ENCODE data around the gene MAGEA2. TPM values are rescaled to one million over a fixed set of nuclear protein-coding genes. Genes with fewer than 3 reads are reported as not detected.

The MAGEA2 gene
- total and polyA plus RNA-seq, 2 of the 13 experiments (the other 11 are each of a cell fraction or from before 2014, with no cell fraction given), result 0.05 to 0.15 TPM

GRCh38 chrX:152735860-152736511 lies 17.7 kb downstream of the MAGEA2 start (continued):
- TF ChIP-seq PHF8 (CRISPR knock-in tag; IDR thresholded peaks at IDR 0.05), result no peak
- TF ChIP-seq GPBP1L1 (CRISPR knock-in tag; IDR thresholded peaks at IDR 0.05), result no peak
- TF ChIP-seq JUN (CRISPR knock-in tag; IDR thresholded peaks at IDR 0.05), result no peak

DNA sequence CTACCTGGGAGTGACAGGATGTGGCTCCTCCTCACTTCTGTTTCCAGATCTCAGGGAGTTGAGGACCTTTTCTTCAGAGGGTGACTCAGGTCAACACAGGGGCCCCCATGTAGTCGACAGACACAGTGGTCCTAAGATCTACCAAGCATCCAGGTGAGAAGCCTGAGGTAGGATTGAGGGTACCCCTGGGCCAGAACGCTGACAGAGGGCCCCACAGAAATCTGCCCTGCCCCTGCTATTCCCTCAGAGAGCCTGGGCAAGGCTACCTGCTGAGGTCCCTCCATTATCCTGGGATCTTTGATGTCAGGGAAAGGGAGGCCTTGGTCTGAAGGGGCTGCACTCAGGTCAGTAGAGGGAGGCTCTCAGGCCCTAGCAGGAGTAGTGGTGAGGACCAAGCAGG lies 18.5 kb downstream of the MAGEA2 start:
- ATAC-seq (no peak), FAIRE-seq (no peak), DNase-seq (ENCODE audit: low spot score) (no peak)
- in situ Hi-C loops (cut with HindIII; ENCODE audit: extremely low pct_ligation_motif_present, low pct_unique_long_range_greater_than_20kb), result no loop called here
- Histone ChIP-seq H3K79me2 (ENCODE audit: insufficient read depth, low read length) (no peaks in the 10 kb centered on the region), H3K4me3 (replicated peaks in 1 of 3; ENCODE audit: insufficient read depth in 1 of 3, low read depth in 2 of 3, low read length in 3 of 3) (no peak overlapping the region), H3K27me3 (ENCODE audit: control insufficient read depth in 1 of 2, insufficient read depth in 2 of 2, low read length in 2 of 2) (no peaks in the 10 kb centered on the region), H3K27ac (ENCODE audit: extremely low read length, insufficient read depth, low read length) (no peak overlapping the region), H3K9me3 (ENCODE audit: low read length) (no peaks in the 10 kb centered on the region), H2AFZ (ENCODE audit: low read length) (no peak overlapping the region), H3K4me2 (ENCODE audit: low read depth, low read length) (no peak overlapping the region), H4K20me1 (ENCODE audit: insufficient read depth, low read length) (no peaks in the 10 kb centered on the region), H3K9ac (ENCODE audit: insufficient read depth, low read depth, low read length) (no peak overlapping the region), H3K4me1 (ENCODE audit: insufficient read depth, low read length) (no peaks in the 10 kb centered on the region), H3K36me3 (replicated peaks in 1 of 2; ENCODE audit: control insufficient read depth in 1 of 2, insufficient read depth in 2 of 2, low read length in 2 of 2) (no peaks in the 10 kb centered on the region)
- ChIA-PET POLR2A (no interaction called here), CTCF (ENCODE audit: low intra/inter-chr PET ratio, low total read pairs) (no interaction called here)
- intact Hi-C loops (cut with micrococcal nuclease; ENCODE audit: unreplicated experiment), result no loop called here
- no TSS peak for BruUV-seq (replicated peaks)
- no CpG with 5 or more reads among the region's 2 CpGs for WGBS (ENCODE audit: low lambda C conversion rate)
- TF ChIP-seq ZNF333 (CRISPR knock-in tag; IDR thresholded peaks at IDR 0.05; ENCODE audit: borderline replicate concordance), result no peak
- no peak for TF ChIP-seq ZBTB20 (CRISPR knock-in tag; IDR thresholded peaks at IDR 0.05; ENCODE audit: borderline replicate concordance, low read depth)
- TF ChIP-seq CCAR2 (optimal IDR thresholded peaks at IDR 0.05; ENCODE audit: low read depth, low read length), result no peak
- TF ChIP-seq SIN3B (IDR thresholded peaks at IDR 0.05; ENCODE audit: low read length), result no peak
- TF ChIP-seq SRY (CRISPR knock-in tag; IDR thresholded peaks at IDR 0.05), result no peak
- no peak for TF ChIP-seq MBD4 (IDR thresholded peaks at IDR 0.05; ENCODE audit: borderline replicate concordance, low read length)
- no peak for TF ChIP-seq XBP1 (CRISPR knock-in tag; IDR thresholded peaks at IDR 0.05)
- TF ChIP-seq ZNF326 (CRISPR knock-in tag; IDR thresholded peaks at IDR 0.05; ENCODE audit: borderline replicate concordance), result no peak
- no peak for TF ChIP-seq PHB2 (IDR thresholded peaks at IDR 0.05; ENCODE audit: partially characterized antibody)
- no peak for TF ChIP-seq ZSCAN21 (CRISPR knock-in tag; IDR thresholded peaks at IDR 0.05; ENCODE audit: borderline replicate concordance)
- no peak for TF ChIP-seq ZNF563 (CRISPR knock-in tag; IDR thresholded peaks at IDR 0.05)
- no peak for TF ChIP-seq ZNF354B (CRISPR knock-in tag; IDR thresholded peaks at IDR 0.05)
- TF ChIP-seq CREM (IDR thresholded peaks at IDR 0.05), result no peak
- no peak for TF ChIP-seq CREM (CRISPR knock-in tag; IDR thresholded peaks at IDR 0.05)
- no peak for TF ChIP-seq REL (CRISPR knock-in tag; conservative IDR thresholded peaks at IDR 0.05)
- TF ChIP-seq, protein P1, sequence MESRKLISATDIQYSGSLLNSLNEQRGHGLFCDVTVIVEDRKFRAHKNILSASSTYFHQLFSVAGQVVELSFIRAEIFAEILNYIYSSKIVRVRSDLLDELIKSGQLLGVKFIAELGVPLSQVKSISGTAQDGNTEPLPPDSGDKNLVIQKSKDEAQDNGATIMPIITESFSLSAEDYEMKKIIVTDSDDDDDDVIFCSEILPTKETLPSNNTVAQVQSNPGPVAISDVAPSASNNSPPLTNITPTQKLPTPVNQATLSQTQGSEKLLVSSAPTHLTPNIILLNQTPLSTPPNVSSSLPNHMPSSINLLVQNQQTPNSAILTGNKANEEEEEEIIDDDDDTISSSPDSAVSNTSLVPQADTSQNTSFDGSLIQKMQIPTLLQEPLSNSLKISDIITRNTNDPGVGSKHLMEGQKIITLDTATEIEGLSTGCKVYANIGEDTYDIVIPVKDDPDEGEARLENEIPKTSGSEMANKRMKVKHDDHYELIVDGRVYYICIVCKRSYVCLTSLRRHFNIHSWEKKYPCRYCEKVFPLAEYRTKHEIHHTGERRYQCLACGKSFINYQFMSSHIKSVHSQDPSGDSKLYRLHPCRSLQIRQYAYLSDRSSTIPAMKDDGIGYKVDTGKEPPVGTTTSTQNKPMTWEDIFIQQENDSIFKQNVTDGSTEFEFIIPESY (CRISPR knock-in tag; IDR thresholded peaks at IDR 0.05), result no peak

Data from HepG2 (cell line).